Cerebellar nuclear complex (tissue), 1 donor: ENCODE results near the gene NCAPG.

Experiments
- DNase-seq, 2 experiments: peaks; one replicate each; lab custom pipeline; 2025; lab: John Stamatoyannopoulos, UW

The NCAPG gene

GRCh38 chr4:17875402-17876070 lies 64.8 kb downstream of the NCAPG start:
- DNase-seq: no peak

- no peak for DNase-seq
Measured at GRCh38 chr4:17876943-17877342, 66.2 kb downstream of the NCAPG start.

GRCh38 chr4:17877661-17878060 lies 66.9 kb downstream of the NCAPG start:
- DNase-seq: no peak

- DNase-seq: no peak
Measured at GRCh38 chr4:17884063-17884462, 73.3 kb downstream of the NCAPG start.

GRCh38 chr4:17884511-17884910 lies 73.7 kb downstream of the NCAPG start:
- DNase-seq: no peak

- DNase-seq: no peak
Measured at GRCh38 chr4:17889692-17890091, 78.9 kb downstream of the NCAPG start.

- no peak for DNase-seq
Measured at GRCh38 chr4:17894421-17894820, 83.6 kb downstream of the NCAPG start.
